HCT116 (cell line): ENCODE data around the gene PSMD4. TPM values are rescaled to one million over a fixed set of nuclear protein-coding genes. Genes with fewer than 3 reads are reported as not detected.

Source experiments
- ATAC-seq: fragments of 200-7000 bp; cut with Tn5 transposase; 2 replicates; pipeline ENCODE4 v1.9.1; 2020; ENCODE audit warnings: mild to moderate bottlenecking, moderate library complexity
- BruUV-seq: library from RNA; stranded (reverse); fragments of 400-500 nt; replicated peaks from 2 replicates; lab custom pipeline; 2021; lab: Mats Ljungman, UMichigan
- CTCF ChIA-PET: fragments of 300-600 bp; sonication (Branson Sonifier 250); formaldehyde crosslinking; loops from one replicate; lab custom pipeline; 2021; ENCODE audit warnings: antibody characterized with exemption; lab: Charles Lee
- POLR2A ChIA-PET: fragments of 300-600, 350-600 bp; sonication (Branson Sonifier 250); formaldehyde crosslinking; loops from one replicate; lab custom pipeline; 2021; ENCODE audit warnings: antibody characterized with exemption; lab: Charles Lee
- RAD21 ChIA-PET, 2 experiments: fragments of 300-600 bp; sonication (Branson Sonifier 250); formaldehyde crosslinking; loops; one replicate each; lab custom pipeline; 2023; ENCODE audit warnings: low total read pairs in 2 of 2; ENCODE audit not compliant: uncharacterized antibody in 2 of 2, unreplicated experiment in 2 of 2, low non-redundant PET in 1 of 2; lab: Charles Lee
- DNase-seq: peaks from one replicate; pipeline ENCODE4 v3.0.0-alpha.2; 2010; ENCODE audit warnings: low read depth, low spot score
- H2AFZ ChIP-seq: fragments of 200-600 bp; shearing (Covaris generic), sonication (generic); 2 replicates; pipeline ENCODE4 v1.6.1; 2017; ENCODE audit warnings: low read depth, mixed run types, mixed read lengths, antibody characterized with exemption, low read length; ENCODE audit not compliant: poor library complexity, severe bottlenecking
- H3K27ac ChIP-seq: 2 replicates; pipeline ENCODE4 v1.5.1; 2012; ENCODE audit warnings: low read depth, low read length
- H3K27me3 ChIP-seq: fragments of 200-600 bp; sonication (generic); 2 replicates; pipeline ENCODE4 v1.6.1; 2016; ENCODE audit warnings: mixed run types, low read length, mixed read lengths; ENCODE audit not compliant: insufficient read depth
- H3K36me3 ChIP-seq, 2 experiments: fragments of 200-500 bp in 1 of 2; fragments of 200-600 bp in 1 of 2; sonication (Bioruptor generic) in 1 of 2; sonication (generic) in 1 of 2; 2 replicates each; pipeline versions ENCODE4 v1.5.1 to v1.6.1; 2014 to 2016; ENCODE audit warnings: low read length in 2 of 2, inconsistent platforms in 1 of 2, mixed read lengths in 1 of 2, mixed run types in 1 of 2; ENCODE audit not compliant: insufficient read depth in 2 of 2, control insufficient read depth in 1 of 2
- H3K4me1 ChIP-seq, 2 experiments: fragments of 200-600 bp in 1 of 2; sonication (generic) in 1 of 2; 2 replicates each; pipeline versions ENCODE4 v1.5.1 to v1.6.1; 2012 to 2017; ENCODE audit warnings: low read length in 2 of 2, inconsistent platforms in 1 of 2, mild to moderate bottlenecking in 1 of 2, mixed read lengths in 1 of 2, mixed run types in 1 of 2, moderate library complexity in 1 of 2; ENCODE audit not compliant: insufficient read depth in 2 of 2, control insufficient read depth in 1 of 2
- H3K4me2 ChIP-seq: fragments of 200-600 bp; sonication (generic); 2 replicates; pipeline ENCODE4 v1.6.1; 2017; ENCODE audit warnings: mixed run types, low read length, mixed read lengths
- H3K4me3 ChIP-seq, 2 experiments: fragments of 200-600 bp in 1 of 2; sonication (generic) in 1 of 2; replicated peaks in 1 of 2; 2 replicates each; pipeline ENCODE4 v1.5.1; 2011 to 2016; ENCODE audit warnings: low read length in 2 of 2, control low read depth in 1 of 2, low read depth in 1 of 2, mild to moderate bottlenecking in 1 of 2, mixed read lengths in 1 of 2, mixed run types in 1 of 2
- H3K79me2 ChIP-seq: fragments of 200-600 bp; sonication (generic); 2 replicates; pipeline ENCODE4 v1.6.1; 2017; ENCODE audit warnings: mild to moderate bottlenecking, mixed run types, low read length, moderate library complexity, mixed read lengths; ENCODE audit not compliant: insufficient read depth
- H3K9ac ChIP-seq: fragments of 200-600 bp; sonication (generic); 2 replicates; pipeline ENCODE4 v1.6.1; 2016; ENCODE audit warnings: low read length, mixed read lengths
- H3K9me2 ChIP-seq: fragments of 200-600 bp; sonication (generic), shearing (Covaris generic); 2 replicates; pipeline ENCODE4 v1.6.1; 2017; ENCODE audit warnings: mixed run types, mild to moderate bottlenecking, moderate library complexity; ENCODE audit not compliant: insufficient read depth
- H3K9me3 ChIP-seq, 2 experiments: fragments of 200-500 bp in 1 of 2; fragments of 200-600 bp in 1 of 2; sonication (Bioruptor generic) in 1 of 2; sonication (generic) in 1 of 2; 2 replicates each; pipeline ENCODE4 v1.6.1; 2014 to 2017; ENCODE audit warnings: low read length in 2 of 2, mixed read lengths in 2 of 2, inconsistent platforms in 1 of 2, low read depth in 1 of 2, mild to moderate bottlenecking in 1 of 2, mixed run types in 1 of 2, moderate library complexity in 1 of 2; ENCODE audit not compliant: control insufficient read depth in 1 of 2, insufficient read depth in 1 of 2
- H4K20me1 ChIP-seq: fragments of 200-600 bp; sonication (generic), shearing (Covaris generic); 2 replicates; pipeline ENCODE4 v1.6.1; 2017; ENCODE audit warnings: mixed run types, mild to moderate bottlenecking, moderate library complexity; ENCODE audit not compliant: insufficient read depth
- CTCF ChIP-seq, 3 experiments: fragments of 200-600 bp in 1 of 3; sonication (generic) in 1 of 3; IDR thresholded peaks in 2 of 3; conservative IDR thresholded peaks in 1 of 3; 2 replicates each; pipeline ENCODE4 v1.5.1; 2012 to 2017; ENCODE audit warnings: low read depth in 2 of 3, low read length in 2 of 3, antibody characterized with exemption in 1 of 3, borderline replicate concordance in 1 of 3, control low read depth in 1 of 3, mild to moderate bottlenecking in 1 of 3, mixed read lengths in 1 of 3, mixed run types in 1 of 3, moderate library complexity in 1 of 3; ENCODE audit not compliant: insufficient read depth in 1 of 3
- ELF1 ChIP-seq: IDR thresholded peaks from 2 replicates; pipeline ENCODE4 v1.6.1; 2012; ENCODE audit warnings: low read depth, borderline replicate concordance
- EZH2 ChIP-seq: fragments of 200-600 bp; sonication (generic); IDR thresholded peaks from 2 replicates; pipeline ENCODE4 v1.6.1; 2017; ENCODE audit warnings: antibody characterized with exemption, mixed run types
- EZH2phosphoT487 ChIP-seq: fragments of 200-600 bp; IDR thresholded peaks from 2 replicates; pipeline ENCODE4 v1.6.1; 2018; ENCODE audit warnings: antibody characterized with exemption, borderline replicate concordance
- JUND ChIP-seq: IDR thresholded peaks from 2 replicates; pipeline ENCODE4 v1.6.1; 2012
- MAX ChIP-seq: IDR thresholded peaks from 2 replicates; pipeline ENCODE4 v1.6.1; 2012
- SP1 ChIP-seq: IDR thresholded peaks from 2 replicates; pipeline ENCODE4 v1.6.1; 2012; ENCODE audit warnings: low read depth
- TCF7L2 ChIP-seq: IDR thresholded peaks from 2 replicates; pipeline ENCODE4 v1.7.0; 2011; ENCODE audit warnings: borderline replicate concordance, inconsistent platforms; ENCODE audit not compliant: insufficient read depth, insufficient read length; ENCODE audit errors: extremely low read depth
- YY1 ChIP-seq: IDR thresholded peaks from 2 replicates; pipeline ENCODE4 v1.6.1; 2011; ENCODE audit warnings: low read length, low read depth, moderate library complexity, mild to moderate bottlenecking; ENCODE audit not compliant: insufficient replicate concordance; ENCODE audit errors: extremely low read depth
- ZBTB33 ChIP-seq: IDR thresholded peaks from 2 replicates; pipeline ENCODE4 v1.6.1; 2011; ENCODE audit warnings: mild to moderate bottlenecking, low read length, moderate library complexity; ENCODE audit not compliant: insufficient replicate concordance; ENCODE audit errors: extremely low read depth
- ZNF274 ChIP-seq: fragments of 200-500 bp; sonication (Bioruptor generic); IDR thresholded peaks from 2 replicates; pipeline ENCODE4 v1.6.1; 2014; ENCODE audit warnings: mild to moderate bottlenecking, low read depth, low read length, inconsistent platforms
- intact Hi-C: fragments of 100-400 bp; cut with micrococcal nuclease; formaldehyde crosslinking; loops from 2 replicates; pipeline ENCODE4 v1.10.0; 2022
- total RNA-seq: library from RNA; stranded (reverse); gene quantifications from one replicate; pipeline ENCODE4 v1.2.1, GENCODE V29; 2021; ENCODE audit not compliant: unreplicated experiment

The PSMD4 gene
- total RNA-seq, 1 experiment from 2014 or later: 225 TPM

GRCh38 chr1:151294742-151295462 is 40.4 kb downstream of the PSMD4 start (continued):
- TF ChIP-seq MAX (no peak), EZH2phosphoT487 (no peak), ZBTB33 (no peak), JUND (no peak), TCF7L2 (no peak), SP1 (no peak)

GRCh38 chr1:151309811-151310323 is 55.3 kb downstream of the PSMD4 start:
- peaks cover 16 to 28% of the 10 kb centered on the region in 2 experiments for H3K36me3 ChIP-seq
- no peak for DNase-seq
- H3K79me2 ChIP-seq: peaks cover 3% of the 10 kb centered on the region; the same call in 1 of the 2 replicates
- intact Hi-C loops: loop anchor here (2.0 kb wide), 1 partner anchor 37 kb away; the partner anchor contains the start of gene RFX5
- RAD21 ChIA-PET: no interaction called here
- no peak for TF ChIP-seq MAX
- TF ChIP-seq ELF1: no peak
- TF ChIP-seq EZH2phosphoT487: no peak
- TF ChIP-seq YY1: no peak
- TF ChIP-seq CTCF (IDR thresholded peaks at IDR 0.05 in 2 of 3, conservative IDR thresholded peaks at IDR 0.05 in 1 of 3; ENCODE audit: borderline replicate concordance in 1 of 3, insufficient read depth in 1 of 3, low read depth in 2 of 3, low read length in 2 of 3): no peak
- no peak for TF ChIP-seq SP1
- no peak for TF ChIP-seq ZNF274
- TF ChIP-seq EZH2: no peak
- TF ChIP-seq TCF7L2: no peak
- no peak overlapping the region for H3K27ac ChIP-seq
- no peaks in the 10 kb centered on the region for H4K20me1 ChIP-seq
- peaks cover 16 to 34% of the 10 kb centered on the region in 2 experiments for H3K4me1 ChIP-seq
- no peaks in the 10 kb centered on the region for H3K9me2 ChIP-seq
- no peak for ATAC-seq
- H3K27me3 ChIP-seq: no peaks in the 10 kb centered on the region
- no peaks in the 10 kb centered on the region for H3K9me3 ChIP-seq
- POLR2A ChIA-PET: interaction anchor here (0.6 to 3.0 kb wide), 4 partner anchors 9 to 93 kb away, joined by 5 to 18 read pairs (median 10); partner anchors contain the start of genes PI4KB and ZNF687
- no peak overlapping the region for H3K9ac ChIP-seq
- BruUV-seq: no TSS peak
- CTCF ChIA-PET: interaction anchor here (1.1 to 4.8 kb wide), 5 partner anchors 8 to 526 kb away, joined by 3 to 33 read pairs (median 7); no protein-coding TSS in a partner anchor
- no peak overlapping the region for H3K4me2 ChIP-seq
- H3K4me3 ChIP-seq: no peak overlapping the region
- H2AFZ ChIP-seq: no peak overlapping the region
